ENCODE results near the gene OLFM2.

Gene OLFM2

DNA sequence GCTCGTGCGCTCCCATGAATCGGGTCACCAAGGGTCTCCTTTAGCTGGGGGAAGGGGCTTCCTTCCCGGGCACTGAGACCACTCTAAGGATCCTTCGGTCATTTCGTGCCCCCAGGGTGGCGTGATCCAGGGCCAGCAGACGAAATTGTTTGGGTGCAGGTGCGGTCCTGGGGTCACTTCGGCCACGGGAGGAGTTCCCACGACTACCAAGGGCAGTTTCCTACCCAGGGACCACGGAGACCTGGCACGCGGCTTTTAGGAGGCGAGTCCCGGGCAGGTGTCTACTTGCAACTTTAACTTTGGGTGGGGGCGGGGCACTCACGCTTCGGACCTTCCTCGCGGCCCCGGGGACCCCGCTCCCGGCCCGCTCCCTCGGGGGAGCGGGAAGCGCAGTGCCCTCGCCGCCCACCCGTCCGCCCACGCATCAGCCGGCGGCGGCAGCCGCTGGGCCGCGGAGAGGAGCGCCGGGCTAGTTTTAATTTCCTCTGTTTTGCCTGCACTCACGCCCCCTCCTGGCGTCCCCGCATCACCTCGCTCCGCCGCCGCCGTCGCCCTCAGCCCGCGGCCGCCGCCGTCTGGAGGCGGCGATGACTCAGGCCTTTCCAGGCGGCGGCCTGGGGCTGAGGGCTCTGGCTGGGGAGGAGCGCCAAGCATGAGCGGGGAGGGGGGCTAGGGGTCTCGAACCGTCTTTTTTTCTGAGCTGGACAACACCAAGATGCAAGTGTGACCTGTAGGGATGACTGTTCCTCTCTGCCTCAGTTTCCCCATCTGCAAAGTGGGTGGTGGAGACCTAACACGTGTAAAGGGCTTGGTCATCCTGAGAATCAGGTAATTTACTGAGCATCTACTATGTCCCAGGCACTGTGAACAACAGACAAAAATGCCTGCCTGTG, 21.8 kb downstream of the OLFM2 start:
- no peaks in the 10 kb centered on the region for H3K4me1 ChIP-seq (ENCODE audit: low read depth, poor library complexity, severe bottlenecking)
- H3K36me3 ChIP-seq (ENCODE audit: insufficient read depth): no peaks in the 10 kb centered on the region
- no peak overlapping the region for H3K4me3 ChIP-seq (IDR thresholded peaks at IDR 0.05; ENCODE audit: insufficient read depth, low read depth, low read length)
- H3K79me2 ChIP-seq (ENCODE audit: insufficient read depth, low read depth): no peaks in the 10 kb centered on the region
- peak overlapping the region; percentile 33; the same call in 1 of the 2 replicates for H3K4me2 ChIP-seq
- H3K27me3 ChIP-seq (ENCODE audit: insufficient read depth, low read depth): peaks cover 8% of the 10 kb centered on the region; the same call in 1 of the 2 replicates
- H3K27ac ChIP-seq: no peak overlapping the region
- TF ChIP-seq, protein P1, sequence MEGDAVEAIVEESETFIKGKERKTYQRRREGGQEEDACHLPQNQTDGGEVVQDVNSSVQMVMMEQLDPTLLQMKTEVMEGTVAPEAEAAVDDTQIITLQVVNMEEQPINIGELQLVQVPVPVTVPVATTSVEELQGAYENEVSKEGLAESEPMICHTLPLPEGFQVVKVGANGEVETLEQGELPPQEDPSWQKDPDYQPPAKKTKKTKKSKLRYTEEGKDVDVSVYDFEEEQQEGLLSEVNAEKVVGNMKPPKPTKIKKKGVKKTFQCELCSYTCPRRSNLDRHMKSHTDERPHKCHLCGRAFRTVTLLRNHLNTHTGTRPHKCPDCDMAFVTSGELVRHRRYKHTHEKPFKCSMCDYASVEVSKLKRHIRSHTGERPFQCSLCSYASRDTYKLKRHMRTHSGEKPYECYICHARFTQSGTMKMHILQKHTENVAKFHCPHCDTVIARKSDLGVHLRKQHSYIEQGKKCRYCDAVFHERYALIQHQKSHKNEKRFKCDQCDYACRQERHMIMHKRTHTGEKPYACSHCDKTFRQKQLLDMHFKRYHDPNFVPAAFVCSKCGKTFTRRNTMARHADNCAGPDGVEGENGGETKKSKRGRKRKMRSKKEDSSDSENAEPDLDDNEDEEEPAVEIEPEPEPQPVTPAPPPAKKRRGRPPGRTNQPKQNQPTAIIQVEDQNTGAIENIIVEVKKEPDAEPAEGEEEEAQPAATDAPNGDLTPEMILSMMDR (conservative IDR thresholded peaks at IDR 0.05; ENCODE audit: low read depth, low read length): peak; percentile 41
- no peaks in the 10 kb centered on the region for H4K20me1 ChIP-seq (ENCODE audit: insufficient read depth)
- peak overlapping the region; percentile 34; the same call in 1 of the 2 replicates for H2AFZ ChIP-seq (ENCODE audit: low read depth)
- no peak overlapping the region for H3K9ac ChIP-seq

DNA sequence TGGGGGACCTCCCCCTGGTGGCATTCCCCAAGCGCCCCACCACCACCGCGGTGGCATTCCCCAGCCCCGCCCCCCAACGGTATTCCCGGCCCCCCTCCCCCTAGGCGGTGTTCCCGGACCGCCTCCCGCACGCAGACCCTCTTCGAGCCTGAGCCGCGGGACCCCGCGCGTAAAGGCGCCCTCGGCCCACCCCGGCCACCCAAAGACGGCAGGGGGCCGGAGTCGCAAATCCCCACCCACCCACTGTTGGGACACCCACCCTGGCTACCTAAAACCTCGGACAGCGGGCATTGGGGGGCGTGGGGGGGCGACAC, 22.4 kb downstream of the OLFM2 start:
- Histone ChIP-seq H3K4me3 (IDR thresholded peaks at IDR 0.05; ENCODE audit: insufficient read depth, low read depth, low read length) (no peak overlapping the region), H3K9ac (no peak overlapping the region), H3K27ac (no peak overlapping the region), H2AFZ (ENCODE audit: low read depth) (no peak overlapping the region), H3K4me2 (peak overlapping the region; percentile 33; the same call in 1 of the 2 replicates), H3K27me3 (ENCODE audit: insufficient read depth, low read depth) (peaks cover 9% of the 10 kb centered on the region; the same call in 1 of the 2 replicates), H4K20me1 (ENCODE audit: insufficient read depth) (no peaks in the 10 kb centered on the region), H3K79me2 (ENCODE audit: insufficient read depth, low read depth) (no peaks in the 10 kb centered on the region), H3K4me1 (ENCODE audit: low read depth, poor library complexity, severe bottlenecking) (no peaks in the 10 kb centered on the region), H3K36me3 (ENCODE audit: insufficient read depth) (no peaks in the 10 kb centered on the region)
- TF ChIP-seq, protein P1 (conservative IDR thresholded peaks at IDR 0.05; ENCODE audit: low read depth, low read length): no peak

DNA sequence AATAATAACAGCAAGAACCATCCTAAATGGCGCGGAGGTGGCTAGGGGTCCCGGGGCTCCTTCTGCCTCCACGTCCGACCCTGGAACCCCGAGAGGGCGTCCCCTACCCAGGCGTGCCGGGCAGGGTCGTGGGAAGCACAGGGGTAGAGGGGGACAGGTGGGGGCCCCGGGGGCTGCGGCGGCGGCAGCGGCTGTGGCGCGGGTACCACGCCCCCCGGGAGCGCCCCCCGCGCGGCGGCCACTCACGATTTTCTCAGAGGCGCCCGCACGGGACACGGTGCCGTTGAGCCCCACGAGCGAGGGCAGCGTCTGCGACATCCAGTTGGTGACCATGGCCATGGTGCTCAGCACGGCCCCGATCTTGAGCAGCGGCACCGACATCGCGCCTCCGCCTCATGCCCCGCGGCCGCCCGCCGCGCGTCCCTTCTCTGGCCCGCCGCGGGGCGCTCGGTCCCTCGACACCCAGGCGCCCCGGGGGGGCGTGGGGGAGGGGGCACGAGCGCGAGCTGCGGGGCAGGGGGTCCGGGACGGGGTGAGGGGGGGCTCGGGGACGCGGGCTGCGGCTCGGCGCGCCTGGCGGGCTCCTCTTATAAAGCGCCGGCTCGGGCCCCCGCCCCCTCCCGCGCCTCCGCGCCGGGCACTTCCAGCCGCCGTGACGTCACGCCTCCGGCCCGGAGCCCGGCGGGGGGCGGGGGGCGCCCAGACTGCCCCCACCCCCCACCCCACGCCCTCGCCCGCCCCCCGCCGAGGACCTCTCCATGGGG, 22.9 kb downstream of the OLFM2 start:
- Histone ChIP-seq H4K20me1 (ENCODE audit: insufficient read depth) (no peaks in the 10 kb centered on the region), H2AFZ (ENCODE audit: low read depth) (no peak overlapping the region), H3K4me2 (no peak overlapping the region), H3K27me3 (ENCODE audit: insufficient read depth, low read depth) (peaks cover 12% of the 10 kb centered on the region), H3K36me3 (ENCODE audit: insufficient read depth) (no peaks in the 10 kb centered on the region), H3K4me3 (IDR thresholded peaks at IDR 0.05; ENCODE audit: insufficient read depth, low read depth, low read length) (no peak overlapping the region), H3K9ac (no peak overlapping the region), H3K4me1 (ENCODE audit: low read depth, poor library complexity, severe bottlenecking) (no peaks in the 10 kb centered on the region), H3K27ac (no peak overlapping the region), H3K79me2 (ENCODE audit: insufficient read depth, low read depth) (no peaks in the 10 kb centered on the region)
- TF ChIP-seq, protein P1 (conservative IDR thresholded peaks at IDR 0.05; ENCODE audit: low read depth, low read length): no peak

DNA sequence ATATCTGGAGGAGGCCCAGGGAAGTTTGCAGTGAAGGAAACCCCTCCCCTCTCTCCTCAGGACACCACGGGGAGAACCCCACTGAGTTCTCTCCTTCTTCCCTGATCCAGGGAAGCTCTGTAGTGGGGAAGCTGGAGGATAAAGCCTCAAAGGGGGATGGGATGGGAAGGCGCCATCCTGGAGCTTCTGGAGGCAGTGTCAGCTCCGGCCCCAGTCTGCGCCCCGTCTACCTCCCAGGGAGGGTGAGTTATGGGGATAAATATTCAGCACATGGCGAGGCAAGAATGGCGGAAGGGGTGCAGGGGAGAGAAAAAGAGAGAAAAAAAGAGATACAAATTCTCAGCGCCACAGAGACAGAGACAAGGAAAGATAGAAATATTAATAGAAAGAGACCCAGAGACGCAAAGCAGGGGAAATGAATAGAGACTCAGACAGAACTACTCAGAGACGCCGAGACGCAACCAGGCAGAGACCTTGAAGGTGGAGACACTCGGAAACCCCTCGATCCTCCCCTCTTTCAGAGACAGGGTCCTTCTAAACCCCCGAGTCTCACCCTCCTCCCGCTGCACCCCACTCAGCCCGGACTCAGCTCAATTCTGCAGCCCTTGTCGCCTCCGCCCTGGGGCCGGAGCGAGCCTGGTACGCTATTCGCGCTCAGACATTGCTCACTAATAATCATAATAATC, 23.6 kb downstream of the OLFM2 start:
- peaks cover 15% of the 10 kb centered on the region for H3K27me3 ChIP-seq (ENCODE audit: insufficient read depth, low read depth)
- no peaks in the 10 kb centered on the region for H4K20me1 ChIP-seq (ENCODE audit: insufficient read depth)
- H3K79me2 ChIP-seq (ENCODE audit: insufficient read depth, low read depth): no peaks in the 10 kb centered on the region
- no peaks in the 10 kb centered on the region for H3K4me1 ChIP-seq (ENCODE audit: low read depth, poor library complexity, severe bottlenecking)
- TF ChIP-seq, protein P1 (conservative IDR thresholded peaks at IDR 0.05; ENCODE audit: low read depth, low read length): no peak
- H3K27ac ChIP-seq: no peak overlapping the region
- no peak overlapping the region for H3K4me3 ChIP-seq (IDR thresholded peaks at IDR 0.05; ENCODE audit: insufficient read depth, low read depth, low read length)
- H3K9ac ChIP-seq: no peak overlapping the region
- H3K4me2 ChIP-seq: no peak overlapping the region
- H2AFZ ChIP-seq (ENCODE audit: low read depth): no peak overlapping the region
- H3K36me3 ChIP-seq (ENCODE audit: insufficient read depth): no peaks in the 10 kb centered on the region
